ENCODE measurements around the gene ARID3C.

The ARID3C gene

DNA sequence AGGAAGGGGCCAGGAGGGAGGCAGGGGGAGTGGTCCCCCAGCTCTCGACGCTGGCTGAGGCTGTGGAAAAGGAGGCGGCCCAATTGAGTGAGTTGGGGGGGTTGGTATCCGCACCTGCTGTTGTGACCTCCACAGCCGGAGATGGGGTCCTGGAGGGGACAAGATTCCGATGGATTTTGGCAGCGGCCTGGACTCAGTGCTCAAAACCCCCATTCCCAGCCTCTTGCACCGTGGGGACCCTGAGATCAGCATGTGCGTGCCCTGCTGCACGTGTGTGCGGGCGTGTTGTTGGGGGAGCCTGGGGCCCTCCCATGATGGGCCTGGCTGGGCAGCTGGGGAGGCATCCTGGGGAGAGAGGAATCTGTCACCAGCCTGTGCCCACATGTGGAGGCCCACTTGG lies 54.3 kb downstream of the ARID3C start:
- Histone ChIP-seq H3K9me3 (no peaks in the 10 kb centered on the region), H3K36me3 (no peaks in the 10 kb centered on the region), H3K4me1 (ENCODE audit: control insufficient read depth in 1 of 2, insufficient read depth in 1 of 2, low read depth in 1 of 2, low read length in 1 of 2) (no peaks in the 10 kb centered on the region), H3K27ac (no peak overlapping the region), H3K27me3 (peaks cover 73% of the 10 kb centered on the region), H3K4me3 (ENCODE audit: low read depth in 1 of 2, low read length in 1 of 2) (no peak overlapping the region)
- no peak for TF ChIP-seq CTCF (IDR thresholded peaks at IDR 0.05)

- H3K4me1 ChIP-seq (ENCODE audit: control insufficient read depth in 1 of 2, insufficient read depth in 1 of 2, low read depth in 1 of 2, low read length in 1 of 2), result no peaks in the 10 kb centered on the region
Measured at GRCh38 chr9:34573599-34574325, 55.1 kb downstream of the ARID3C start.

GRCh38 chr9:34572628-34573027 lies 56.2 kb downstream of the ARID3C start:
- no peaks in the 10 kb centered on the region for H3K9me3 ChIP-seq
- H3K4me3 ChIP-seq (ENCODE audit: low read depth in 1 of 2, low read length in 1 of 2), result no peak overlapping the region
- H3K4me1 ChIP-seq (ENCODE audit: control insufficient read depth in 1 of 2, insufficient read depth in 1 of 2, low read depth in 1 of 2, low read length in 1 of 2), result no peaks in the 10 kb centered on the region
- H3K27ac ChIP-seq, result no peak overlapping the region
- peaks cover 73% of the 10 kb centered on the region for H3K27me3 ChIP-seq
- no peaks in the 10 kb centered on the region for H3K36me3 ChIP-seq
- no peak for TF ChIP-seq CTCF (IDR thresholded peaks at IDR 0.05)

More at GRCh38 chr9:34573599-34574325, 55.1 kb downstream of the ARID3C start:
- H3K36me3 ChIP-seq, result no peaks in the 10 kb centered on the region
- H3K27ac ChIP-seq, result no peak overlapping the region
- H3K27me3 ChIP-seq, result peaks cover 73% of the 10 kb centered on the region
- H3K9me3 ChIP-seq, result no peaks in the 10 kb centered on the region
- no peak overlapping the region for H3K4me3 ChIP-seq (ENCODE audit: low read depth in 1 of 2, low read length in 1 of 2)
- no peak for TF ChIP-seq CTCF (IDR thresholded peaks at IDR 0.05)

- no peak overlapping the region for H3K4me3 ChIP-seq (ENCODE audit: low read depth in 1 of 2, low read length in 1 of 2)
- TF ChIP-seq CTCF (IDR thresholded peaks at IDR 0.05), result no peak
- no peaks in the 10 kb centered on the region for H3K9me3 ChIP-seq
- H3K36me3 ChIP-seq, result no peaks in the 10 kb centered on the region
- no peaks in the 10 kb centered on the region for H3K4me1 ChIP-seq (ENCODE audit: control insufficient read depth in 1 of 2, insufficient read depth in 1 of 2, low read depth in 1 of 2, low read length in 1 of 2)
- peaks cover 73% of the 10 kb centered on the region for H3K27me3 ChIP-seq
- H3K27ac ChIP-seq, result no peak overlapping the region
Measured at GRCh38 chr9:34572092-34572491, 56.8 kb downstream of the ARID3C start.

GRCh38 chr9:34571481-34571810 lies 57.4 kb downstream of the ARID3C start:
- H3K9me3 ChIP-seq, result no peaks in the 10 kb centered on the region
- no peak overlapping the region for H3K4me3 ChIP-seq (ENCODE audit: low read depth in 1 of 2, low read length in 1 of 2)
- H3K4me1 ChIP-seq (ENCODE audit: control insufficient read depth in 1 of 2, insufficient read depth in 1 of 2, low read depth in 1 of 2, low read length in 1 of 2), result no peaks in the 10 kb centered on the region
- no peak for TF ChIP-seq CTCF (IDR thresholded peaks at IDR 0.05)
- no peaks in the 10 kb centered on the region for H3K36me3 ChIP-seq
- H3K27ac ChIP-seq, result no peak overlapping the region
- H3K27me3 ChIP-seq, result peaks cover 73% of the 10 kb centered on the region
